Hematopoietic multipotent progenitor cell treated with erythropoietin and hydrocortisone succinate and interleukin-3 and kit ligand, for 6 days (in vitro differentiated cells): ENCODE data around the gene AIFM3.
"Not testable (repeated sequence)": the region's sequence is repeated elsewhere in the genome, so short reads cannot be mapped to it uniquely, and the experiment has no call there.

Experiments used
- DNase-seq: peaks from one replicate; pipeline ENCODE4 v3.0.0-alpha.2; 2015

AIFM3 gene

GRCh38 chr22:20942203-20942902 is 24.7 kb upstream of the AIFM3 start:
- DNase-seq: not testable (repeated sequence)

DNA sequence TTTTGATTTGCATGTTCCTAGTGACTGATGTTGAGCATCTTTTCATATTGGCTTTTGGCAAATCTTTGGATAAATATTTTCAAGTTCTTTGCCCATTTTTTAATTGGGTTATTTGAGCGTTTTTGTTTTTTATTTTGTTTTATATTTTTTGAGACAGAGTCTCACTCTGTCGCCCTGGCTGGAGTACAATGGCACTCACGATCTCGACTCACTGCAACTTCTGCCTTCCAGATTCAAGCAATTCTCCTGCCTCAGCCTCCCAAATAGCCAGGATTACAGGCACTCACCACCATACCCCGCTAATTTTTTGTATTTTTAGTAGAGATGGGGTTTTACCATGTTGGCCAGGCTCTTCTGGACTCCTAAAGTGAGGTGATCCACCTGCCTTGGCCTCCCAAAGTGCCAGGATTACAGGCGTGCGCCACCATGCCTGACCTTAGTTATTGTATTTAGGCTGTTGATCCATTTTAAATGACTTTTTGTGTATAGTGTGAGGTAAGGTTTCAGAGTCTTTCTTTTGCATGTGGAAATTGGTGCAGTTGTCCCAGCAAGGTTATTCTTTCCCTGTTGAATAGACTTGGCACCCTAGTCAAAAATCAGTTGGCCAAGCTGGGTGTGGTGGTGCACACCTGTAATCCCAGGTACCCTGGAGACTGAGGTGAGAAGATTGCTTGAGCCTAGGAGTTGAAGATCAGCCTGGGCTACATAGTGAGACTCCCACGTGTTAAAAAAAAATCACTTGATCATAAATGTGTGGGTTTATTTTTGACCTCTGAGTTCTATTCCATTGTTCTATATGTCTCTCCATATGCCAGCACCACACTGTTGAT is 23.7 kb upstream of the AIFM3 start:
- DNase-seq: no peak

DNA sequence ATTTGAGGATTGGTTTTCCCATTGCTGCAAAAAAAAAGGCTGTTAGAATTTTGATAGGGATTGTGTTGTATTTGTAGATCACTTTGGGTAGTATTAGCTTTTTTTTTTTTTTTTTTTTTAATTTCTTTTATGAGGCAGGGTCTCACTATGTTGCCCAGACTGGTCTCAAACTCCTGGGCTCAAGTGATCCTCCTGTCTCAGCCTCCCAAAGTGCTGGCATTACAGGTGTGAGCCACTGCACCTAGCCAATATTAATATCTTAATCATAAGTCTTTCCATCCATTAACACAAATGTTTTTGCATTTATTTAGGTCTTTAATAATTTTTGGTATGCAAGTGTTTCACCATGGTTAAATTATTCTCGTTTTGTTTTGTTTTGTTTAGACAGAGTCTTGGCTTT is 23.0 kb upstream of the AIFM3 start:
- DNase-seq: no peak

- DNase-seq: no peak
These were observed 21.5 kb upstream of the AIFM3 start for GRCh38 chr22:20945578-20945934.

DNA sequence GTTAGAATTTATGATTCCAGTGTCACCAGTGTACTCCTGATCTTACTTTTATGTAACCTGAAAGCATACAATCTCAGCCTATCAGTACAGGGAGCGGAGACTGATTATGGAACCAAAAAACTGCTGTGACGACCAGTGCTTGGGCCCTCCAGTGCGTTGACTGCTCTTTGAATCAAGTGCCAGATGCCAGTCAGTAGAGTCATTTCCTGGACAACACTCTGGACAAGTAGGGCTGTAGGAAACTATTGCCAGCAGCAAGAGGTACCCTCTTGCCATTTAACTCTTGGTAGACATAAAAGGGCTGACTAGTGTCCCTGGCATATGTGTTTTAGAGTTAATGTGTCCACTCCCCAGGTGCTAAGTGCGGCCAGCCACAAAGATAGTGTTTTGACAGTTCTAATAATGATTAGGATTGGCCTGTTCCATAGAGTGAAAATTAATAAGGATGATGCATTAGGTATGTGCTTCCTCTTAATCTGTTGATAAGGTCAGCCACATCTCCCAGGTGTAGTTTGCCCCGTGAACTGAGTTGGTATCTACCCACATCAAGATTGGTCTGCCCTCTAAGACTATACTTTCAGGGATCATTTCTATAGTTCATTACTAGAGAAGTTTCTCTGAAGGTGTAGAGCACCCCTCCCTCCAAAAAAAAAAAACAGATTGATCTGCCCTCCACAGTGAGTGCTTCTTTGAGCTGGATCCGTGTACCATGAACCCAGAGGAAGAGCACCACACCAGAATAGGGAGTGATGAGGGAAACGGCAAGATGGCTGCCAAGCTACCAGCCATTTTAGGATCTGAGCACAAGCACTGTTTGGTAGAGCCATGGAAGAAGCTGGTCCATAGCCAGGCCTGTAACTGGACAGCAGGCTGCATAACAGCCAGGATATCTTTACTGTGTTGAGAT is 20.7 kb upstream of the AIFM3 start:
- DNase-seq: no peak

DNA sequence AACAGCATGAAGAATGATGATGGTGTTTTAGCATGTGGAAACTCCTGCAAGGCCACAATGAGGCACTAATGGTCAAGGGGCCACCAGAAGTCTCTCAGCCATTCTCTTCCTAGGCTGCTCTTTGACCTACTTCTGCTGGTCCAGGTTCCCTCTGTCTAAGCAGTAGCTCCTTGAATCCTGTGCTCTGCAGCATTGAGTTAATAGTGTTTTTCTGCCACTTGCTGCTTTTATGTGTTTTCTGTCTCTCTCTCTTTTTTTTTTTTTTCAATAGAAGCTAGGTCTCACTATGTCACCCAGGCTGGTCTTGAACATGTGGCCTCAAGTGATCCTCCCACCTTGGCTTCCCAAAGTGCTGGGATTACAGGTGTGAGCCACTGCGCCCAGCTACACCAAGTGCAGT is 20.1 kb upstream of the AIFM3 start:
- no peak for DNase-seq

DNA sequence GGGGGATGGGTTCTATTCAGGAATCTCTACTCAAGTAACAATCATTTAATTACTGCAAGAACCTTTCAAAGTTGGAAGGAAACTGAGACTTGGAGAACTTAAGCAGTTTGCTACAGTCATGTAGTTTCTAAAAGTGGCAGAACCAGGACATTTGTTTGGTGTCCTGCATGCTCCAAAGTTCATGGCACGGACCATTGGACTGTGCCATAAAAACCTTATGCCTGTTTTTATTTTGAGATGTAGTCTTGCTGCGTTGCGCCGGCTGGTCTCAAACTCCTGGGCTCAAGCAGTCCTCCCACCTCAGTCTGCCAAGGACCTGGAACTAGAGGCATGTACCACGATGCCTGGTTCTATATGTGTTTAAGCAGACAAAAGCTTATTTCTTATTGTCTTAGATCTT is 18.6 kb upstream of the AIFM3 start:
- no peak for DNase-seq

GRCh38 chr22:20948989-20949388 is 18.1 kb upstream of the AIFM3 start:
- no peak for DNase-seq

DNA sequence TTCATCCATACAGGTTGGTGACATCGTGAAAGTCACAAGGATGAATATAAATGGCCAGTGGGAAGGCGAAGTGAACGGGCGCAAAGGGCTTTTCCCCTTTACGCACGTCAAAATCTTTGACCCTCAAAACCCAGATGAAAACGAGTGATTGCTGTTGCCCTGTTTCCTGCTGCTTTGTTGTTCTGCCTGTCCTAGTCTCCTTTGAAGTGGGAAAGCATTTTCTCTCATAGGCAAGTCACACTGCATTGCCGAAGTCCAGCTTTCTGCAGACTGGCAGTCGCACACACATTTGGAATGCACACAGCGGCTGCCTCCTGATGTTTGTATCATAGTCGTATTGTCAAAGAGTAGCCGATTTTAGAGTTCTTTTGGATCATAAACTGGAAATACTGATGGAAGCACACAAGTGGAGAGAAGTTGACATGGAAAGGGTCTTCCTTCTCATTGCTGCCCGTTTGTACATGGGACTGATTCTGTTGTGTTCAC is 17.3 kb upstream of the AIFM3 start:
- no peak for DNase-seq

GRCh38 chr22:20951151-20951931 is 15.7 kb upstream of the AIFM3 start:
- DNase-seq: no peak

DNA sequence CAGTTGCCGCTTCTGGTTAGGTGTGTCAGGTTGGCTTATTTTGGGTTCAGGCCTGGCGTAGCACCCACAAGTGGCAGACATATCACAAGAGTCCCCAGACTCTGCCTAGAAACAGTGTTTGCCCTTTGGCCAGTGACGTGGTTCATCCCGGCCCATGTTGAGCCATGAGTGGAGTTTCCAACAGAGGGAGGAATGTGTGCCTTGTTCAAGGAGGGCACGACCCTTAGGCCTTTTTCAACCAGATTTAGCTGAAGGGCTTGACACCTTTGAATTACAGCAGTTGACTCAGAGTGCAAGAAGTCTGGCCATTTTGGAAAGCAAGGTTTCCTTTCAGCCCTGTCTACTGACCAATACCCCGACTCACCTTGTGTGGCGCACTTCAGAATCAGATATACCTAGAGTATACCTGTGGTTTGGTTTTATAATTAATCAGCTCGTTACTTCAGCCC is 15.1 kb upstream of the AIFM3 start:
- no peak for DNase-seq

DNA sequence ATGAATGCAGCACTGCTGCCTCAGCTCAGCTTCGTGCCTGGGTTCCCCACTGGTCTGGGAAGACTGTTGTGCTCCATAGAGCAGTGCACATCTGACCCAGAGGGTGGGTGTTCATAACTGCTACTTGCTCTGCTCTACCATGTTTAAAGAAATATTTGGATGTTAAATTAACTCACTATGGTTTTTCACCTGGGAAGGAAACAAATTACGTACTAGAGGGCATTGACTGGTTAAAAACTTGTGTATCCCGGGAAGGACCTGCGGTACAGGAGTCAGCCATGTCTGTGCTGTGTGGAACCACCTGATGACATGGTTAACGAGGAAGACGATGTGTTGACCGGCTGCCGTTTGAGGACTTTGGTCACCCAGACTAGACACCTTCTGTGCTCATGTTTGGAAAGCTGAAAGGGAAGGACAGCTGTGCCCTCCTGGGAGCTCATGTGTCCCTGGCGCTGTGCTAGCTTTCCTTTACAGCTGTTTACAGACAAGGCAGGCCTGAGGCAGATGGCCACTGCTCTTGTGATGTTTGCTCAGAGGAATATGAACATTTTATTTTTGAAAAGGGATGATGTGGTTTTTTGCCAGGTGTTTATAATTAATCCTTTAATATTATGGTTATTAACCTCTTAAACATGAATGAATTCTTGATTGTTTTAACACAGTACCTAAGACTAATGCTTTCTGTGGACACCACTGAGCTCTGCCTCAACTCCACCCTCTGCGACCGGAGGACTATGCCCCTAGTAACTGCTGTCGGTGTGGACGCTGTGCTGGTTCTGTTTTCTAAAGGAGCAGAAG is 14.3 kb upstream of the AIFM3 start:
- DNase-seq: no peak

- DNase-seq: no peak
These were observed 13.8 kb upstream of the AIFM3 start for GRCh38 chr22:20953342-20953608.

GRCh38 chr22:20953668-20954500 is 13.2 kb upstream of the AIFM3 start:
- DNase-seq: no peak

GRCh38 chr22:20955548-20955947 is 11.5 kb upstream of the AIFM3 start:
- DNase-seq: no peak

GRCh38 chr22:20956258-20957101 is 10.6 kb upstream of the AIFM3 start:
- DNase-seq: peak; percentile 56

DNA sequence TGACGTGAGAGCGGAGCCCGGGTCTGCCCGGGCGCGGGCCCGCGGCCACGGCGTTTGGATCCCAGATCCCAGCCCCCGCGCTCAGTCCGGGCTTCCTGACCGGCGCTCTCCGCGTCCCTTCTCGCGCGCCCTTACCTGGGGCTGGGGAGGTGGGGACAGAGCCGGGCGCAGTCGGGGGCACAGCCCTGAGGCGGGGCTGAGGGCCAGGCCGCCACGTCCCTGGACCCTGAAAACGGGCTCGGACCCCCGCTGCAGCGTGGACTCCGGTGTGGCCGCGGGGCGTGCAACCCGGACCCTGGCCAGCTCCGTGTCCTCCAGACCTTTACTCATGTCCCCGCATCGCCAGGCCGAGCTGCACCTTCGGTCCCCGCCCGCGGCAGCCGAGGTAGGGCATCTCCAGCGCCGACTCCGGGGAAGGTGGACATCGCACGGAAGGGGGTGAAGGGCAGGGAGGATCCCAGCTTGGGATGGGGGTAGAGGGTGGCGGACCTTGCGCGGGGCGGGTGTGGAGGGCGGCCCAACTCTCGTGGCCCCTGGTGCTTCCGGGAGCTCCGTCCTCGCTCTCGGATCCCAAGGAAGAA is 9.9 kb upstream of the AIFM3 start:
- peak; percentile 39 for DNase-seq

- peak; percentile 79 for DNase-seq
These were observed 9.2 kb upstream of the AIFM3 start for GRCh38 chr22:20957683-20958431.
